WI38 (cell line): ENCODE results near the gene PAK5.

Experiments used
- H3K4me3 ChIP-seq: 2 replicates; pipeline ENCODE4 v1.5.1; 2011; ENCODE audit warnings: low read depth, mild to moderate bottlenecking, control low read depth, low read length
- TF ChIP-seq, protein P1 (sequence below): IDR thresholded peaks from 2 replicates; pipeline ENCODE4 v1.5.1; 2012; ENCODE audit warnings: low read depth, mild to moderate bottlenecking, control low read depth, low read length

The PAK5 gene

GRCh38 chr20:9699181-9699580 is 139.7 kb downstream of the PAK5 start:
- no peak overlapping the region for H3K4me3 ChIP-seq
- TF ChIP-seq, protein P1, sequence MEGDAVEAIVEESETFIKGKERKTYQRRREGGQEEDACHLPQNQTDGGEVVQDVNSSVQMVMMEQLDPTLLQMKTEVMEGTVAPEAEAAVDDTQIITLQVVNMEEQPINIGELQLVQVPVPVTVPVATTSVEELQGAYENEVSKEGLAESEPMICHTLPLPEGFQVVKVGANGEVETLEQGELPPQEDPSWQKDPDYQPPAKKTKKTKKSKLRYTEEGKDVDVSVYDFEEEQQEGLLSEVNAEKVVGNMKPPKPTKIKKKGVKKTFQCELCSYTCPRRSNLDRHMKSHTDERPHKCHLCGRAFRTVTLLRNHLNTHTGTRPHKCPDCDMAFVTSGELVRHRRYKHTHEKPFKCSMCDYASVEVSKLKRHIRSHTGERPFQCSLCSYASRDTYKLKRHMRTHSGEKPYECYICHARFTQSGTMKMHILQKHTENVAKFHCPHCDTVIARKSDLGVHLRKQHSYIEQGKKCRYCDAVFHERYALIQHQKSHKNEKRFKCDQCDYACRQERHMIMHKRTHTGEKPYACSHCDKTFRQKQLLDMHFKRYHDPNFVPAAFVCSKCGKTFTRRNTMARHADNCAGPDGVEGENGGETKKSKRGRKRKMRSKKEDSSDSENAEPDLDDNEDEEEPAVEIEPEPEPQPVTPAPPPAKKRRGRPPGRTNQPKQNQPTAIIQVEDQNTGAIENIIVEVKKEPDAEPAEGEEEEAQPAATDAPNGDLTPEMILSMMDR: no peak

DNA sequence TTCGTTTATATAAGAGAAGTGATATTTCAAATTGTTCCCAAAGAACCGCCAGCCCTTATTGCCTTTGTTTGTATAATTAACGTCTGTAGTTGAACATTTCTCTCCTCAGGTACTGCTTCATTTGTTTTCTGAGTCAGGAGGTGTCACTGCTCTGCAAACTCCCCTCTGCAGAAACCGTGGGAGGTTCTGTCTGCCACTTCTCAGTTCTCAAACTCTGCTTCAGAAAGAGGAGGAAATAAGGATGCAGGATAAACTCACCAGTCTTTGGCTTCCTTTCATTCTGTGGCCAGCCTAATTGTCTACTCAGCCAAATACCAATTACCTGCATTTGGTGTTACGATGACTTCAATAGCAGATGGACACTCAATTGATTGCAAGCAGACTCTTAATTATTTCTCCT is 149.8 kb downstream of the PAK5 start:
- H3K4me3 ChIP-seq: no peak overlapping the region
- TF ChIP-seq, protein P1: no peak

GRCh38 chr20:9686866-9687265 is 152.0 kb downstream of the PAK5 start:
- TF ChIP-seq, protein P1: no peak
- no peak overlapping the region for H3K4me3 ChIP-seq

DNA sequence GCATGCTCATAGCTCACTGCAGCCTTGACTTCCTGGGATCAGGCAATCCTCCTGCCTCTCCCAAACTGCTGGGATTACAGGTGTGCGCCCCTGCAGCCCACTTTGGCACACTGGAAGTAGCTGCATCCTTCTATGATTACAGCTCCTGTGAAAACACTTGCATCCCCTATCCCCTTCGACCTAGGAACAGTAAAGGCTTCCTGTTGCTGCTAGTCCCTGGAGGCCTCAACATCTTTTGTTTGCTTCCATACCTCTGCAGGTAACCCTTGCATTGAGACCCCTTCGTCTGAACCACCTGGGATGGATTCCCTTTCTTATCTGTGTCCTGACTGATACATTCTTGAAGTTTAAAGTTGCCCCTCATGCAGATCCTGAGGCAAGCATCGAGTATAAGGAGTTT is 152.4 kb downstream of the PAK5 start:
- TF ChIP-seq, protein P1: no peak
- no peak overlapping the region for H3K4me3 ChIP-seq

- TF ChIP-seq, protein P1: no peak
- H3K4me3 ChIP-seq: no peak overlapping the region
These were observed 152.9 kb downstream of the PAK5 start for GRCh38 chr20:9686001-9686400.

DNA sequence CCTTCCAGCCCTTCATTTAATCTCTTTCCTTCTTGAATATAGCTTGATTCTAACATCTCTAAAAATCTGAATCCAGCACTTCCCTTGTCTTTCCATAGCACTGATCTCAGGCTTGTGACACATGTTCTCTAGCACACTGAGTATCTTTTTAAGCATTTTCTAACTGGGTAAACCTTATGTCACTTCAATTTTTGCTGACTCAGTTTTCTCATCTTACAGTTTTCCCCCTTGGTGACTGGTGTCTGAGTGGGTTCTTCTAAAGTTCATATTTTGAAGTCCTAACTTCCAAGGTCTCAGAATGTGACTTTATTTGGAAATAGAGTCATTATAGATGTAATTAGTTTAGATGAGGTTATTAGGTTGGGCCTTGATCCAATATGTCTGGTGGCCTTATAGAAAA is 153.9 kb downstream of the PAK5 start:
- no peak overlapping the region for H3K4me3 ChIP-seq
- TF ChIP-seq, protein P1: no peak

- TF ChIP-seq, protein P1: no peak
- no peak overlapping the region for H3K4me3 ChIP-seq
These were observed 161.7 kb downstream of the PAK5 start for GRCh38 chr20:9677100-9677623.
